Effector memory CD4-positive, alpha-beta T cell (primary cell): ENCODE data around the gene CCDC187.

Source experiments
- DNase-seq, 3 donors: peaks; one replicate each; pipeline ENCODE4 v3.0.0-alpha.2; 2020
- H3K27ac ChIP-seq: 2 replicates; pipeline ENCODE4 v1.7.0; 2013; ENCODE audit warnings: mild to moderate bottlenecking, low read length, moderate library complexity; ENCODE audit not compliant: insufficient read depth, poor library complexity, severe bottlenecking
- H3K27me3 ChIP-seq: replicated peaks from 2 replicates; pipeline ENCODE4 v1.7.0; 2013; ENCODE audit warnings: mild to moderate bottlenecking, low read length; ENCODE audit not compliant: insufficient read depth, control insufficient read depth, poor library complexity, severe bottlenecking
- H3K36me3 ChIP-seq: 2 replicates; pipeline ENCODE4 v1.7.0; 2013; ENCODE audit warnings: mild to moderate bottlenecking, low read length, moderate library complexity; ENCODE audit not compliant: control insufficient read depth, insufficient read depth
- H3K4me1 ChIP-seq: 2 replicates; pipeline ENCODE4 v1.7.0; 2013; ENCODE audit warnings: low read length, mild to moderate bottlenecking; ENCODE audit not compliant: control insufficient read depth, insufficient read depth, poor library complexity, severe bottlenecking
- H3K4me3 ChIP-seq: 2 replicates; pipeline ENCODE4 v1.7.0; 2013; ENCODE audit warnings: low read length, low read depth, mild to moderate bottlenecking; ENCODE audit not compliant: insufficient read depth, poor library complexity, severe bottlenecking
- H3K9me3 ChIP-seq: 2 replicates; pipeline ENCODE4 v1.7.0; 2013; ENCODE audit warnings: mild to moderate bottlenecking, low read length, moderate library complexity; ENCODE audit not compliant: control insufficient read depth

The CCDC187 gene

DNA sequence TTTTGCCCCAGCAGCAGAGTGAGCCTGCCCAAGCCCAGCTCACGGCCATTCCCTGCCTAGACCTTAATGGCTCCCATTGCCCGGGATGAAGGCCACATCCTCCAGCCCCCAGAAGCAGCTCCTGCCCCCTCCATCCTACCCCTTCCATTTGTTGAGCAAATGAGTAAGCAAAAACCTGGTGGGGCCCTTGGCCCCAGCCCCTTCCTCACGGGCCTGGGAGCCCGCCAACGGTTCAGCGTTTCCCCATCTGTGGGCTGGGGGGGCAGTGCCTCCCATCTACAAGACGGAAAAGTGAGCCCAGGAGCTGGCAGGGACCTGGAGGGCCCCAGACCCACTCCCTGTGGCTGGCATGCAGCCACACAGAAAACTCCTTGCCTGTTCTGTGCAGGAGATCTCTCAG lies 4.4 kb downstream of the CCDC187 start:
- no peaks in the 10 kb centered on the region for H3K4me1 ChIP-seq
- H3K36me3 ChIP-seq, result no peaks in the 10 kb centered on the region
- H3K4me3 ChIP-seq, result no peak overlapping the region
- H3K27me3 ChIP-seq, result no peaks in the 10 kb centered on the region
- no peak for DNase-seq
- no peaks in the 10 kb centered on the region for H3K9me3 ChIP-seq
- H3K27ac ChIP-seq, result no peak overlapping the region

DNA sequence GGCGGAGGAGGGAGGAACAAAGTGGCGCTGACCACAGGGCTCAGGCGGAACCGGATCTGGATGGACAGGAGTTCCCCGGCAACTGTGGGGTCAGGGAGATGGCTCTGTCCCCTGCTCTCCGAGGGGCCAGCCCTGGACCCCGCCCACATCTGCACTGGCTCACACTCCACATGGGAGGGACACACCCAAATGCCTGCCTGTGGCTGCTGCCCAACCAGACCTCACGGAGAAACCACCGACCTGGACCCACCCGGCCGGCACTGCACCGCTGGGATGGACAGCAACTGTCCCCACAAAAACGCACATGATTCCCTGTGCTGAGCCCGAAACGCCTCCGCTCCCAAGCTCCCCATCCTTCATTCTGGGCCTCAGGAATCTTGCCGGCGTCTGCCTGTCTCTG lies 4.8 kb downstream of the CCDC187 start:
- DNase-seq, result no peak
- H3K4me3 ChIP-seq, result no peak overlapping the region
- H3K27me3 ChIP-seq, result no peaks in the 10 kb centered on the region
- no peaks in the 10 kb centered on the region for H3K4me1 ChIP-seq
- H3K36me3 ChIP-seq, result no peaks in the 10 kb centered on the region
- no peaks in the 10 kb centered on the region for H3K9me3 ChIP-seq
- H3K27ac ChIP-seq, result no peak overlapping the region

DNA sequence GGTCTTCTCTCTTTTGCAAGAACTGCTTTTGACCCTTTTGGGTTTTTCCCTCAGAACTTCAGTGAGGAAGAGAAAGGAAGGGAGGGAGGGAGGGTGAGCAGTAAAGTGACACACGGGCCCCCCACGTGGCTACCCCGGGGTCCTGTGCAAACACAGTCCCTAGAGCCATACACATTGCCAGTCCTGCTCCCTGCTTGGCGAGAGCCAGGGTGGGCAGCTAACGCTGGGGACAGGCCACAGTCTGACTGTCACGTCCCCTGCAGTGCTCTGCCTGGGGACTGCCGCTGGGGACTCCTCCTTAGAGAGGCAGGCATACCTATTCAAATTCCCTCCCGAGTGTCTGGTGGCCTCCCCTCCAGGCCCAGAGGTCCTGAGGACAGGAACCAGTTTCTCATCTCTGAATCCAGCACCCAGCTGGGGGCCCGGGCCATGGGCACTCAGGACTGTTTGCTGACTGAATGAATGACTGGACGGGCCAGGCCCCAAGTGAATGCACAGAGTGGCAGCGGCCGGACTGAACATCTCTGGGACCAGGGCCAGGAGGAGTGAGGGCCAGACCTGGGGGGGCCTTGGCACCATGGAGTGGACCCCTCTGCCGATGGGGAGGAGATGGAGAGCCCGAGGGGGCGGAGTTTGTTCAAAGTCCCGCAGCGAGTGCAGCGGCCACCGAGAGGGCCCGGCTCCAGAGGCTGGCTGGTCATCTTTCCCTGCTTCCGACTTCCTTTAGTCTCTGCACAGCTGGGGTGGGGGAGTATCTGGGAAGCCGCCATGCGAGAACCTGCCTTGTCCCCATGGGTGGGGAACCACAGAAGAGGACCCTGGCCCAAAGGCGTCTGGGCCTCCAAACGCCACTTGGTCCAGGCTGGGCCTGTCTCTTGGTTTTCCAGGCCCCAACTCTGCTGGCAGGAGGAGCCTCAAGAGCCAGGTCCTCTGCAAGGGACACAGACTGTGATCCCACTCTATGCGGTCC lies 5.8 kb downstream of the CCDC187 start:
- Histone ChIP-seq H3K27me3 (no peaks in the 10 kb centered on the region), H3K27ac (no peak overlapping the region), H3K36me3 (no peaks in the 10 kb centered on the region), H3K4me3 (no peak overlapping the region), H3K9me3 (no peaks in the 10 kb centered on the region), H3K4me1 (no peaks in the 10 kb centered on the region)
- DNase-seq, result no peak

DNA sequence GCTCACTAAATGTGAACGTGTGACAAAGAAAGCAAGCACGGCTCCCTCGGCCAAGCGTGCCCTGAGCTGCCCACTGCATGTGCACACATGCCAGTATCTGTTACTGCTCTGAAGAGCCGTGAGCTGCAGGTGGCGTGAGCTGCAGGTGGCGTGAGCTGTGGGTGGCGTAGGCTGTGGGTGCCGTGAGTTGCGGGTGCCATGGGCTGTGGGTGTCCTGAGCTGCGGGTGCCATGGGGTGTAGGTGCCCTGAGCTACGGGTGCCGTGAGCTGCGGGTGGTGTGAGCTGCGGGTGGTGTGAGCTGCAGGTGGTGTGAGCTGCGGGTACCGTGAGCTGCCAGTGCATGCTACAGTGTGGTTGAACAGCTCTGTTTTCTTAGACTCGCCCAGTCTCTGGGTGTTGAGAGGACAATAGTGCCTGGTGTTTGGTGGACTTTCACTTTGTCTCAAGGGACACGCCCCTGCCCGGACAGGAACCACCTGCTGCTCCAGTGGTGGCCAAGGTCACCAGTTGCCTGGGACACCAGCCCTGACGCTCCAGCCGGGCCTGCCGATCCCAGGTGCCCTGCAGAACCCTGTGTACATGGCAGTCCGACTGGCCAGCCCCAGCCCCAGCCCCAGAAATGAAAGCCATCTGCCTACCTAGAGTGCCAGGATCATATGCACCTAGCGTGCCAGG lies 6.7 kb downstream of the CCDC187 start:
- DNase-seq, result no peak
- H3K27ac ChIP-seq, result no peak overlapping the region
- H3K27me3 ChIP-seq, result no peaks in the 10 kb centered on the region
- no peaks in the 10 kb centered on the region for H3K4me1 ChIP-seq
- no peaks in the 10 kb centered on the region for H3K36me3 ChIP-seq
- no peak overlapping the region for H3K4me3 ChIP-seq
- H3K9me3 ChIP-seq, result no peaks in the 10 kb centered on the region

DNA sequence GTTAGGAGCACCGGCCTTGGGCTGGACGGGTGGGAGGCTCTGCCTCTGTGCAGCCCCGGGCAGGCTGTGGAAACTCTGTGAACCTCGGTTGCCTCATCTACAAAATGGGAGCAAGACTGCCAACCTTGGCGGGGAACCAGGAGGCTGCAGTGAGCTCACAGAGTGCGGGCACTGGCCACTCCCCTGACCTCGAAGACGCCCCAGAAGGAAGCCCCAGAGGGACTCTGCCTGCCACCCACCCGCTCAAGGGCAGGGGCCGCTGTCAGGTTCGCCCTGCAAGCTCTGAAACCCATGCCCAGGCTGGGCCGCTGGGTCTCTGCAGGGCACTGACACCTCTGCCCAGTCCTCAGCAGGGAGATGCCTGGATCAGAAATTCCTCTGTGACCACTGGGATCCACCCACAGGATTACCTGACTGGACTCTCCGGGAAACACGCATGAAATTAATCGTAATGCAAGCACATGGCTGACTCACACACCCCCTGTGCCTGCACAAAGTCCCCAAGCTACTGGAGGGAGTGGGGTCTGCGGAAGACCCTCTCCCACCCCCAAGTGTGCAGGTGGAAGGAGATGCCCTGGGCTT lies 7.4 kb downstream of the CCDC187 start:
- Histone ChIP-seq H3K9me3 (no peaks in the 10 kb centered on the region), H3K27ac (no peak overlapping the region), H3K4me1 (no peaks in the 10 kb centered on the region), H3K4me3 (no peak overlapping the region), H3K27me3 (no peaks in the 10 kb centered on the region), H3K36me3 (no peaks in the 10 kb centered on the region)
- DNase-seq, result no peak

DNA sequence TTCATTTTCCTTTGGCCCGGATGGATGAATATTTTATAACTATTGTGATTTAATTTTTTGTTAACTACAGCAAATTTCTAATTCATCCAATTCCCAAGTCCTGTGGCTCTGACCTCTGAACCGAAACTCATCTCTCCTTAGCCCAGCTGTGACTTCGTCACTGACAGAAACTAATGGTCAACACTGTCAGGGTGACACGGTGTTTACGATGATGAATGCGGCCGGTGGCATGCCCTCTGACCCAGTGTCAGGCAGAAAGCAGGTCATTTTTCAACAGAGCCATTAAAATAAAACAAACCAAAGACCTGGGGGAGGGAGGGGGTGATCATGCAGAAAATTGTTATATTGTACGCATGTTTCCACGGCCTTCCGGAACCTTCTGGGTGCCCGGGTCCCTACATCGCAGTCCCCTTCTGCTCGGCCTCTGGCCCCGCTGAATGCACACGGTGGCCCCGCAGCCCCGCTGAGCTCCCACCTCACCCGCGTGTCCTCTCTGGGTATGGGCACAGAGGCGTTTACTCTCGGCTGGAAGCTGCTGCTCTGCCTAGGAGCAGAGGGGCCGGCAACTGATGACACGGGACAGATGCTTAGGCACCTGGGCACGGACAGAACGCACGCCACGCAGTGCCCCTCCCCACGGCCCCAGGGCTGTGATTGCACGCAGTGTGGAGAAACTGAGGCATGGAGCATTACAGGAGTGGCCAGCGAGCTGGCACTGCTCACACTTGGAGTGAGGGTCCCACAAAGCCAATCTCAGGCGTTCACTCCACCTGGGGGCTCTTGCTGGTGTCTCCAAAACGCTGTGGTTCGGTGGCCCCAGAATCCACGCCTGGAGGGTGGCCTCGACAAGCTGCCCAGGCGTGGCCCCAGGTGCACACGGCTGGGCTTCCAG lies 8.1 kb downstream of the CCDC187 start:
- Histone ChIP-seq H3K9me3 (no peaks in the 10 kb centered on the region), H3K27ac (no peak overlapping the region), H3K27me3 (no peaks in the 10 kb centered on the region), H3K4me3 (no peak overlapping the region), H3K36me3 (no peaks in the 10 kb centered on the region), H3K4me1 (no peaks in the 10 kb centered on the region)
- DNase-seq, result no peak

DNA sequence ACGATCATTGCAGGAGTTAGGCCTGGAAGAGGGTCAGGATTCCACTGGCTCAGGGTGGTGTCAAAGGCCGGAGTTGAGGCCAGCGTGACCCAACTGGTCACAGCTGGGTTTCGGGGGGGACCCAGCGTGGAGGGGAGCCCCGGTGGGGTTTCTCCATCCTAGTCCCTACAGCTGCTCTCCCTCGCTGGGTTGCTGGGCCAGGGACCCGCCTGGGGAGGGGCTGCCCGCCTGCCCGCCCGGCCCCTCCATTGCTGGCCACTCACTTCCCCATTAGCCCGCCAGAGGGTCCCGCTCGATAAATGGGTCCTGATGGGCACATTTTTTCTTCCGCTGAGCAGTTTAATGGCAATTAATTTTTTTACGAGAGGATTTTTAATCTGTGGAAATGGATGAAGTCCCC lies 8.8 kb downstream of the CCDC187 start:
- no peak overlapping the region for H3K27ac ChIP-seq
- no peak overlapping the region for H3K4me3 ChIP-seq
- no peaks in the 10 kb centered on the region for H3K9me3 ChIP-seq
- DNase-seq, result no peak
- no peaks in the 10 kb centered on the region for H3K36me3 ChIP-seq
- no peaks in the 10 kb centered on the region for H3K4me1 ChIP-seq
- no peaks in the 10 kb centered on the region for H3K27me3 ChIP-seq

DNA sequence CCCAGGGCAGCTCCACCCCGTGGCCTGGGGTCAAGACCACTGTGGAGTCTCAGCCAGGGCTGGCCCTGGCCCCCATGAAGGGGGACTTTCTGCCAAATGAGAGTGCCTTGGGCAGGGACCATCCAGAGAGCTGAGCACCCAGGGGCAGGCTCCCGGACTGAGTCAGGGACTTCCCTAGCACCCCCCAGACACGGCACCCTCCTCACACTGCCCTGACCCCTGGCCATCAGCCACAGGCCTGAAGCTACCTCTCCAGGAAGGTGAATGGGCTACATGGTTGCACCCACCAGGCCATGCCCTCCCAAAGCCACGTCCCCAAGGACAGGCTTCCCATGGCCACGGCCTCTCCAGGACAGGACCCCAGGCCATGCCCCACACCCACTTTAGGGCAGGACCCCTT lies 9.5 kb downstream of the CCDC187 start:
- DNase-seq, result no peak
- no peaks in the 10 kb centered on the region for H3K27me3 ChIP-seq
- no peaks in the 10 kb centered on the region for H3K4me1 ChIP-seq
- no peak overlapping the region for H3K4me3 ChIP-seq
- H3K36me3 ChIP-seq, result no peaks in the 10 kb centered on the region
- H3K27ac ChIP-seq, result no peak overlapping the region
- no peaks in the 10 kb centered on the region for H3K9me3 ChIP-seq

DNA sequence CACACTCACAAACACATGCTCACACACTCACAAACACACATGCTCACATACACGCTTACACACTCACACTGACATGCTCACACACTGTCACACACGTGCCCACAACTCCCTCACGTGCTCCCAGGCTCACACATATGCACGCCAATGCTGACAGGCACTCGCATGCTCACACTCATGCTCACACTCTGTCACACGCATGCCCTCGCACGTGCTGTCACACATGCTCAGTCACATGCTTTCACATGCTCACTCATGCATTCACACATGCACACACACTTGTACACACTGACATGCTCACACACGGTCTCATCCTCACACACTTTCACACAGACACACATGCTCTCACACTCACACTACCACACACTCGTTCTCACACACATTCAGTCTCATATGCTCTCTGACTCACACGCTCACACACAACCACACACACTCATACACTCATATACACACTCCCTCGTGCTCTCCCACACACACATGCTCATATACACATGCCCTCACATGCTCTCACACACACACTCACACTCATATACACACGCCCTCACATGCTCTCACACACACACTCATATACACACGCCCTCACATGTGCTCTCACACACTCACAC lies 10.3 kb downstream of the CCDC187 start:
- Histone ChIP-seq H3K27ac (no peak overlapping the region), H3K9me3 (no peaks in the 10 kb centered on the region), H3K36me3 (no peaks in the 10 kb centered on the region), H3K27me3 (no peaks in the 10 kb centered on the region), H3K4me3 (no peak overlapping the region), H3K4me1 (no peaks in the 10 kb centered on the region)
- no peak for DNase-seq
